PFSK-1 (cell line): ENCODE measurements around the gene C9orf72.

Source experiments
- FOXP2 ChIP-seq: optimal IDR thresholded peaks from 2 replicates; pipeline ENCODE3; 2011; ENCODE audit warnings: borderline replicate concordance, control low read depth, inconsistent platforms; ENCODE audit not compliant: insufficient read depth; ENCODE audit errors: extremely low read length, extremely low read depth
- POLR2AphosphoS5 ChIP-seq: IDR thresholded peaks from 2 replicates; pipeline ENCODE4 v1.6.1; 2012; ENCODE audit warnings: low read depth, mild to moderate bottlenecking, control low read depth, low read length, moderate library complexity
- REST ChIP-seq, 2 experiments: IDR thresholded peaks; 2 replicates each; pipeline versions ENCODE4 v1.6.1 to v1.8.0; 2011 to 2012; ENCODE audit warnings: low read depth in 2 of 2, low read length in 2 of 2, control low read depth in 1 of 2, inconsistent platforms in 1 of 2, mild to moderate bottlenecking in 1 of 2, moderate library complexity in 1 of 2; ENCODE audit not compliant: insufficient read depth in 1 of 2
- SIN3A ChIP-seq: IDR thresholded peaks from 2 replicates; pipeline ENCODE4 v1.6.1; 2012; ENCODE audit warnings: mild to moderate bottlenecking, low read length, moderate library complexity, borderline replicate concordance; ENCODE audit not compliant: insufficient read depth
- TAF1 ChIP-seq: IDR thresholded peaks from 2 replicates; pipeline ENCODE4 v1.6.1; 2012; ENCODE audit warnings: low read length, control low read depth, borderline replicate concordance; ENCODE audit not compliant: insufficient read depth

C9orf72 gene

GRCh38 chr9:27529316-27530278 lies 43.7 kb downstream of the C9orf72 start, which contains the start of gene MOB3B:
Gene MOB3B (minus strand): TSS chr9:27529814. CDS start chr9:27455550, 74,264 bp downstream.
- TF ChIP-seq SIN3A (no peak), REST (IDR thresholded peaks at IDR 0.05; ENCODE audit: insufficient read depth in 1 of 2, low read depth in 2 of 2, low read length in 2 of 2) (no peak), FOXP2 (no peak), POLR2AphosphoS5 (no peak), TAF1 (no peak)

- TF ChIP-seq TAF1 = no peak
- TF ChIP-seq FOXP2 = no peak
- no peak for TF ChIP-seq POLR2AphosphoS5
- no peak for TF ChIP-seq REST (IDR thresholded peaks at IDR 0.05; ENCODE audit: insufficient read depth in 1 of 2, low read depth in 2 of 2, low read length in 2 of 2)
- no peak for TF ChIP-seq SIN3A
These were observed 44.4 kb downstream of the C9orf72 start for GRCh38 chr9:27528886-27529315.

GRCh38 chr9:27528076-27528885 lies 45.0 kb downstream of the C9orf72 start:
- no peak for TF ChIP-seq SIN3A
- TF ChIP-seq TAF1 = no peak
- no peak for TF ChIP-seq REST (IDR thresholded peaks at IDR 0.05; ENCODE audit: insufficient read depth in 1 of 2, low read depth in 2 of 2, low read length in 2 of 2)
- TF ChIP-seq POLR2AphosphoS5 = no peak
- TF ChIP-seq FOXP2 = no peak

- TF ChIP-seq FOXP2 = no peak
- TF ChIP-seq POLR2AphosphoS5 = no peak
- TF ChIP-seq TAF1 = no peak
- TF ChIP-seq REST (IDR thresholded peaks at IDR 0.05; ENCODE audit: insufficient read depth in 1 of 2, low read depth in 2 of 2, low read length in 2 of 2) = no peak
- TF ChIP-seq SIN3A = no peak
These were observed 45.6 kb downstream of the C9orf72 start for GRCh38 chr9:27527702-27528075.
